ENCODE data around the gene CCK.

GRCh38 chr3:42209917-42210316 is 56.1 kb downstream of the CCK start:
- TF ChIP-seq, protein P1, sequence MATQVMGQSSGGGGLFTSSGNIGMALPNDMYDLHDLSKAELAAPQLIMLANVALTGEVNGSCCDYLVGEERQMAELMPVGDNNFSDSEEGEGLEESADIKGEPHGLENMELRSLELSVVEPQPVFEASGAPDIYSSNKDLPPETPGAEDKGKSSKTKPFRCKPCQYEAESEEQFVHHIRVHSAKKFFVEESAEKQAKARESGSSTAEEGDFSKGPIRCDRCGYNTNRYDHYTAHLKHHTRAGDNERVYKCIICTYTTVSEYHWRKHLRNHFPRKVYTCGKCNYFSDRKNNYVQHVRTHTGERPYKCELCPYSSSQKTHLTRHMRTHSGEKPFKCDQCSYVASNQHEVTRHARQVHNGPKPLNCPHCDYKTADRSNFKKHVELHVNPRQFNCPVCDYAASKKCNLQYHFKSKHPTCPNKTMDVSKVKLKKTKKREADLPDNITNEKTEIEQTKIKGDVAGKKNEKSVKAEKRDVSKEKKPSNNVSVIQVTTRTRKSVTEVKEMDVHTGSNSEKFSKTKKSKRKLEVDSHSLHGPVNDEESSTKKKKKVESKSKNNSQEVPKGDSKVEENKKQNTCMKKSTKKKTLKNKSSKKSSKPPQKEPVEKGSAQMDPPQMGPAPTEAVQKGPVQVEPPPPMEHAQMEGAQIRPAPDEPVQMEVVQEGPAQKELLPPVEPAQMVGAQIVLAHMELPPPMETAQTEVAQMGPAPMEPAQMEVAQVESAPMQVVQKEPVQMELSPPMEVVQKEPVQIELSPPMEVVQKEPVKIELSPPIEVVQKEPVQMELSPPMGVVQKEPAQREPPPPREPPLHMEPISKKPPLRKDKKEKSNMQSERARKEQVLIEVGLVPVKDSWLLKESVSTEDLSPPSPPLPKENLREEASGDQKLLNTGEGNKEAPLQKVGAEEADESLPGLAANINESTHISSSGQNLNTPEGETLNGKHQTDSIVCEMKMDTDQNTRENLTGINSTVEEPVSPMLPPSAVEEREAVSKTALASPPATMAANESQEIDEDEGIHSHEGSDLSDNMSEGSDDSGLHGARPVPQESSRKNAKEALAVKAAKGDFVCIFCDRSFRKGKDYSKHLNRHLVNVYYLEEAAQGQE (IDR thresholded peaks at IDR 0.05; ENCODE audit: borderline replicate concordance): no peak
- no peak for TF ChIP-seq TAF1 (IDR thresholded peaks at IDR 0.05; ENCODE audit: low read depth)
- TF ChIP-seq, protein P2, sequence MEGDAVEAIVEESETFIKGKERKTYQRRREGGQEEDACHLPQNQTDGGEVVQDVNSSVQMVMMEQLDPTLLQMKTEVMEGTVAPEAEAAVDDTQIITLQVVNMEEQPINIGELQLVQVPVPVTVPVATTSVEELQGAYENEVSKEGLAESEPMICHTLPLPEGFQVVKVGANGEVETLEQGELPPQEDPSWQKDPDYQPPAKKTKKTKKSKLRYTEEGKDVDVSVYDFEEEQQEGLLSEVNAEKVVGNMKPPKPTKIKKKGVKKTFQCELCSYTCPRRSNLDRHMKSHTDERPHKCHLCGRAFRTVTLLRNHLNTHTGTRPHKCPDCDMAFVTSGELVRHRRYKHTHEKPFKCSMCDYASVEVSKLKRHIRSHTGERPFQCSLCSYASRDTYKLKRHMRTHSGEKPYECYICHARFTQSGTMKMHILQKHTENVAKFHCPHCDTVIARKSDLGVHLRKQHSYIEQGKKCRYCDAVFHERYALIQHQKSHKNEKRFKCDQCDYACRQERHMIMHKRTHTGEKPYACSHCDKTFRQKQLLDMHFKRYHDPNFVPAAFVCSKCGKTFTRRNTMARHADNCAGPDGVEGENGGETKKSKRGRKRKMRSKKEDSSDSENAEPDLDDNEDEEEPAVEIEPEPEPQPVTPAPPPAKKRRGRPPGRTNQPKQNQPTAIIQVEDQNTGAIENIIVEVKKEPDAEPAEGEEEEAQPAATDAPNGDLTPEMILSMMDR (IDR thresholded peaks at IDR 0.05; ENCODE audit: poor library complexity, severe bottlenecking): no peak
